Epidermal melanocyte (primary cell): ENCODE results near the gene PROX2.

Experiments
- DNase-seq: peaks from one replicate; pipeline ENCODE4 v3.0.0; 2011; ENCODE audit warnings: low spot score; ENCODE audit not compliant: insufficient read length

Gene PROX2, protein sequence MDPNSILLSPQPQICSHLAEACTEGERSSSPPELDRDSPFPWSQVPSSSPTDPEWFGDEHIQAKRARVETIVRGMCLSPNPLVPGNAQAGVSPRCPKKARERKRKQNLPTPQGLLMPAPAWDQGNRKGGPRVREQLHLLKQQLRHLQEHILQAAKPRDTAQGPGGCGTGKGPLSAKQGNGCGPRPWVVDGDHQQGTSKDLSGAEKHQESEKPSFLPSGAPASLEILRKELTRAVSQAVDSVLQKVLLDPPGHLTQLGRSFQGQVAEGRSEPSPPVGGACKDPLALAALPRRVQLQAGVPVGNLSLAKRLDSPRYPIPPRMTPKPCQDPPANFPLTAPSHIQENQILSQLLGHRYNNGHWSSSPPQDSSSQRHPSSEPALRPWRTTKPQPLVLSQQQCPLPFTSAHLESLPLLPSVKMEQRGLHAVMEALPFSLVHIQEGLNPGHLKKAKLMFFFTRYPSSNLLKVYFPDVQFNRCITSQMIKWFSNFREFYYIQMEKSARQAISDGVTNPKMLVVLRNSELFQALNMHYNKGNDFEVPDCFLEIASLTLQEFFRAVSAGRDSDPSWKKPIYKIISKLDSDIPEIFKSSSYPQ

DNA sequence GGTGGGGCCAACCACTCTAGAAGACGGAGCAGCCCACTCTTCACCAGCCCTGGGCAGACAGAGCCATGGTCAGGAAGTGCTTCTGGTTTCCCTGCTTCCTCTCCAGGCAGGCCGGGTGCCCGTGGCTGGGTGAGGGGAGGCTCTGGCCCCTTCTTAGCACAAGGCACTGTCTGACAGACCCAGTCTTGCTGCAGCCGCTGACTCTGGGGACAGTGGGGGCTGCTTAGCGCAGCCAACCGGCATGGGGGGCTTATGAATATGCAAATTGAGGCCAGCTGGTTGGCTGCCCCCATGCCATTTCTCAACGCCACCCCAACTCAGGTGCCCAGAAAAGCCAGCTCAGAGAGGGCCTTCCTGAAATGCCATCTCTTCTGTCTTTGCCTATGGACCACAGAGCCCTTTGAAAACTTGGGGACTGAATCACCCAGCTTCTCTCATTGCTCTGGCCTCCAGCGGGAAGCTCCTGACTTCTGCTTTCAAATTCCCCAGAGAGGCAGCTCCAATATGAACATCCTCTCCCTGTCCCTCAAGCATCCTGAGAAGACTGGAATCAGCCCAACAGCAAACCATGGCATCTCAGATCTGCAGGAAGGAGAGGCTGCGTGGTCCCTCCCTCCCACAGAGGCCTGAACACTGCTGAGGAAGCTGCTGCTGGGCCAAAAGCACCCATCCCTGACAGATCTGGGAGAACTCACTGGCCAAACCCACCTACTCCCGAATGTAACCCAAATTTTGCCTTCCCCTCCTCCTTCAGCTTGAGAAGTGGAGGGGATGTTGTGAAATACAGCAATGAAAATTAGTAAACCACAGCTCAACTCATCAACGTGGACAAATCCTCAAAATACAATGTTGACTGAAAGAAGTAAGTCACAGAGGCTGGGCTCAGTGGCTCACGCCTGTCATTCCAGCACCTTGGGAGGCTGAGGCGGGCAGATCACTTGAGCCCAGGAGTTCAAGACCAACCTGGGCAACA, at the start of gene PROX2:
Gene PROX2 (minus strand): TSS at position 205 of the 973 bp plus-strand sequence. CDS start 12,311 bp downstream, outside the sequence.
- no peak for DNase-seq

DNA sequence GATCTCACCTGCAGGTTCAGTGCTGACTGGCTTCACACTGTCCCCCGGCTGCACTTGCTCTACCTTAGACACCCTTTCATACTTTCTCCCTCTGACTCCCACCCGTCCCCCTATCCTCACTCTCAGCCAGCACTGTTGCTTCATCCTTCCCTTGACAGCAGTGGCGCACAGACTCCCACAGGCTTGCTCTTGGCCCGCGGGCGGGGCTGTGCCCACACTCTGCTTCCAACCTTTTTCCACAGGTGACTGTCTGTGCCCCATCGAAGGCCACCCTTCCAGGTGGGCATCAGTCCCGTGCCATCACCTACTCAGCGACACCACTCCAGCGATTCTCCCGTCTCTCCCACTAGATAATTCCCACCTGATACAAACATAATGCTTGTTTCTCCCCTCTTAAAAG, 48.1 kb upstream of the PROX2 start:
- no peak for DNase-seq

DNA sequence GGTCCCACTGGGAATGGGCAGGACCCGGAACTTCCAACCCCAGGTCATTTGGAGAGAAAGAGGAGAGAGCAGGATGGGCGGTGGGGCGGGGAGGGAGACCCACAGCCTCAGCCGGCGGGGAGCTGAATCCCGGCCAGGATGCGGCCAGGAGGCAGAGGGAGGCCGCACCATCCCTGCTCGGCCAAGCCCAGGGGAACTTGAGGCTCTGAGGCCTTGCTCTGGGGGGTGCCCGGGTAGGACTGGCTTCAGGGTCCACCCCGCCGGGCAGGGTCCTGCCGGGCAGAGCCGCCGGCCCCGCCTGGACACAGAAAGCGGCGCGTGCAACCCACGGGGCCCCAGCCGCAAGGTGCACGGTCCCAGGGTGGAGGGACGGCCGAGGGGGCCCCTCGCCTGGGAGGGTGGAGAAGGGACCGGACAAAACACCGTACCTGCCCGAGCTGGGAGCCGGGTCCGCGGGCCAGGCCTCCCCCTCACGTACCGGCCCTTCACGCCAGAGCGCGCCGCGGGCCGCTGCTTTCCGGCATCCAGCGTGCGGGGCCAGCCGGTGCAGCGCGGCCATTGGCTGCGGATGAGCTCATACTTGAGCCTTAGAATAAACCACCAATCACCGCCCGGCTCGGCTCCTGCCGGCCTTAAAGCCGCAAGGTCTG, 46.9 kb upstream of the PROX2 start, which contains the start of gene RPS6KL1:
Gene RPS6KL1 (minus strand): TSS at position 509 of the 650 bp plus-strand sequence. CDS start 1,719 bp downstream, outside the sequence.
- peak; percentile 96 for DNase-seq

DNA sequence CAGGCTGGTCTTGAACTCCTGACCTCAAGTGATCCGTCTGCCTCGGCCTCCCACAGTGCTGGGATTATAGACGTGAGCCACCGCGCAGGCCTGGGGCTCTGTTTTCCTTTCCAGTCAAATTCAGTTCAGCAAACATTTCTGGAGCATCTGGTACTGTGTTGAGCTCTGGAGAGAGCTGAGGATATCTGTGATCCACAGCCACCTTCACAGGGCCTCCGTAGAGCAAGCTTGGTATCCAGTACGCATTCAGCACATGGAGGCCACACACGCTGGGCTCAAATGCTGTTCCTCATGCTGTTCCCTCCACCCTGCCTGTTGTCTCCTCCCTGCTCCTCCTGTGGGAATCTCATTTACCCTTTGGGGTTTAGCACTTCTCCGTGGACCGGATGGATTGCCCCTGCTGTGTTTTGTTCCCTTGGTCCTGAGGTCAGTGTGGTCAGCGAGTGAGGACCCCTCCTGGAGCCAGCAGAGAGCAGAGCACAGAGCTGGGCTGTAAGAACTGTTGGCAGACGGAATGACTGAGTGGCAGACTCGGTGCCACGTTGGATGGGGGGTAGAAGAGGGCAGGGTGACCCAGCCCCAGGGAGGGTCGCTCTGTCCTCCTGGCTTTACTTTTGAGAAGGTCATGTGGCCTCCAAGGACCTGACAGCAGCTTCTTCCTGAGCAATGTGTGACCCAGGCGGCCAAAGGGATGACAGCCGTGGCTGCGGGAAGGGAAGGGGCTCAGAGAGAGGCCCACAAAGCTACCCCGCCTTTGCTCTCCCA, 46.2 kb upstream of the PROX2 start:
- DNase-seq: no peak

DNA sequence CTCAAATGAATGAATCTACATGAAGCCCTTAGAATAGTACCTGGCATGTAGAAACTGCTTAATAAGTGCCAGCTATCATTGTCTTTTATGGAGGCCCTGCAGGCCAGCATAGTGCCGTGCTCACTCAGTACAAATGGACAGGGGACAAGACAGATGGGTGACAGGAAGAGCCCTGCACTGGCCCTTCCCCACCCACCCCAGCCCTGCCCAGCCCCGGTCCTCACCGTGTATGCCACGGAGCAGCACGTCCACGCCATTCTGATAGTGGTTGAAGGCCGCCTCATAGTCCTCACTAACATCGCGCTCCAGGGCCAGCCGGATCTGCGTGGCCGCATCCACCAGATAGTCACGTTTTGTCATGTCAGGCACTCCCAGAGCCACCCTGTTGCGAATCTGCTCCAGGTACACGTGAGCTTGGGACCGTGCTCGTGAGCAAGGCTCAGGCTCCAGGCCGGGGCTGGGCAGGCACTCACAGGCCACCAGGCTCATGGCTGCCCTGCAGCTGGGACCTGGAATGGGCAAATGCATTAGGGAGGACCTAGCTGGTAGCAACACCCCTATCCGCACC, 45.2 kb upstream of the PROX2 start:
- DNase-seq: peak; percentile 0

DNA sequence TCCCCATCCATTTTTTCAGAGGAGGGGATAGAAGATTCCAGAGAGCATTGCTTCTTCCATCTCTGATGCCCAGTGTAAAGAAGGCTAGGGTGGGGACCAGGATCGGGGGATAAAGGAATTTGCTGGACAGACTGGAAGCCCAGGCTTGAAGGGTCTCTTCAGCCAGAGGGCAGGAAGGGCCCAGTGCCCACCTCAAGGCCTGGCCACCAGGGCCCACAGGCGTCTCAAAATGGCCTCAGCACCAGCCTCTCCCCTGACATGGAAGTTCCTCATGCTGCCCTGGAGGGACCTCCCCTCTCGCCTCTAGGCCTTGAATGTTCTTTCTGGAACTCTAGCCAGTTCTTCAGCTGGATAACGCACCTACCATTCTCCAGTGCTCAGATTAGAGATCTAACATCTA, 44.3 kb upstream of the PROX2 start:
- DNase-seq: no peak

DNA sequence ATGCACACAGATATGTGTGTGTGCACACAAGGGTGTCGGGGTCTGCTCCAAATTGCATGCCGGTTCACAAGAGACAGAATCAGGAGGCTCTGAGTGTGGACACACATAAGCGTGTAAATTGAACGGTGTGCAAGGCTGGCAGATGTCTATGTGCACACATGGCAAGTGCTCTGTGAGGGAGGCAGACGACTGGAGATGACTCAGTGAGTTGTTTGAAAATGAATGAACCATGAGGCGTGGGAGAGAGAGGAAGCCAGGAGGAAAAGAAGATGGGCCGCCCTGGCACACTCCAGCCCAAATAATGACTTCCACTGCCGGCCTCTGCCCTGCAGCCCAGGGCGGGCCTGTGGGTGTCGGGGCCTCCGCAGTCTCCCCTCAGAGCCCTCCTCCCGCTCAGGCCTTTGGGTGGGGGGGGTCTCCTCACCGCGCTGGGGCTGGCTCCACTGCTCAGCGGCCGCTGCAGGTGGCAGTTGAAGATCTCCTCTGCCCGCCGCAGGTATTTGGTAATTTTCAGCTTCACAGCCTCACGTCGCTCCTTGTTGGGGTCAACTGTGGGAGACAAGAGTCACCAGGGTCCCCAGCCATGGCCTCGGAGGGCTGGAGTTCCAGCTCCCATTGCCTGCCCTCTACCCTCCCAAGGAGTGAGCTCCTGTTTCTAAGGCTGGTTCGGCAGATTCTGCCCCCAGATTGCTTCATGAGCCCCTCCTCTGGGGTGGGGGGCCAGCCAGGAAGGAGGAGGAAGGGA, 43.6 kb upstream of the PROX2 start:
- DNase-seq: no peak

DNA sequence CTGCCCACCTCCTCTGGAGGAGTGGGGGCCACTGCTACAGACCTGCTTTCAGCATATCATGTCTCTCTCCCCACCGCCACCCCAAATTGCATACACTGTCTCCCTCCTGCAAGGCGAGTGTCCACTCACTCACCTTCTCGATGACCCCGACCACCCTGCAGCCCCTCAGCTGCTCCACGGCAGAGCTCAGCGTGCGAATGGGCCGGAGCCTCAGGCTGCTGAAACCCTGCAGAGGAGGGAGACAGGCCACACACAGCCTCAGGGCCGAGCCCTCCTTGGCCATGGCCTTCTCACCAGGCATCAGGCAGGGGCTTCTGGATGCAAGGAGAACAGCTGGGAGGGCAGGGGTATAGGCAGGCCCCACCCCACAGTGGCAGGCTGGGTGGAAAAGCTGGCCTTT, 42.4 kb upstream of the PROX2 start:
- no peak for DNase-seq

DNA sequence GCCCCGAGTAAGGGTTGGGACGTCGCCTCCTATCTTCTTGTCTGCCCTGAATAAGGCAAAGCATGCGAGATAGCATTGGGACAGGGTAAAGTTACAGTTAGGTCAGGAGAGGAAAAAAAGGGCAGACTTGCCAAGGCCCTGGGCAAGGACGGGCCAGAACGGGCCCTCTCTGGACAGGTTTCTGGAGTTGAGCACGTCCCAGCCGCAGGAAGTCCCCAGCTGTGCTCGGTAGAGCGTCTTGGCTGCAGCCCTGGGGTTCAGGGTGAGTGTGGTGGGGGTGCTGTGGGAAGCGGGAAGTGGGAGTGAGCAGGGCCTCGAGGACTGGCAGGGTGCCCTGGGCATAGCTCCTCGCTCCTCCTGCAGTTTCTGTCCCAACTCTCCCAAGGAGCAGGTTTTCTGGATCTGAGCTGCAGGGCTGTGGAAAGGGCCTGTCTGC, 41.7 kb upstream of the PROX2 start:
- DNase-seq: no peak

DNA sequence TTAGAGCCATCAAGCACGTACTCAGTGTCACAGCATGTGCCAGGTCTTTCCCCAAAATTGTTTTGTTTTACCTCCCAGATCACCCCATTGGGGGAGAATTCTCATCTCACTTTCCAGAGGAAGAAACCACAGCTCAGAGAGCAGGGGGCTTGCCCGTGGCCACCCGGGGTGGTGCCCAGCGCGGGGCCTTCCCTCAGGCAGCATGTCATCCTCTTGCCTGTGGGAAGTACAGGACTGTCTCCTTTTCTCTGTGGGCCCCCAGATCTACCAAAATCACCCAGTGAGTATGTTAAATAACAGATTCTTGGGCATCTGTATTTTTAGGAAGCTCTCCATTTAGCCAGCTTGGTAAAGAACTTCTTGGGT, 41.2 kb upstream of the PROX2 start:
- DNase-seq: no peak

DNA sequence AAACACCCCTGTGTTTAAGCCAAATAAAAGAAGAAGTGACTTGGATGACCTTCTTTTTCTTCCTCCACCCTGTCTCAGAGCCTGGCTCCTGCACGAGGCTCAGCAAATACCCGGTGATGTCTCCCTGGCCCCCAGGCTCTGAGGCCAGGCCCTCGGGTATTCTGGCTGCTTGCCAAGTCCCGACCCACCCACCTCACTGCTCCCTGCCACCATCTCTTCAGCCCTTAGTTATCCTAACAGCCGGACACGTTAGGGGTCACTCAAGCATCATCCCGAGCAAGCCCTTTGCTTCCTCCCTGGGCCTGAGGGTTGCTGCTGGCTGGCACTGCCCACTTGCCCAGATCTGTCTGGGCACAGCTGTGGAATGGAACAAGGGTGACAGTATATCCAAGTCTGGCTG, 39.9 kb upstream of the PROX2 start:
- DNase-seq: no peak

DNA sequence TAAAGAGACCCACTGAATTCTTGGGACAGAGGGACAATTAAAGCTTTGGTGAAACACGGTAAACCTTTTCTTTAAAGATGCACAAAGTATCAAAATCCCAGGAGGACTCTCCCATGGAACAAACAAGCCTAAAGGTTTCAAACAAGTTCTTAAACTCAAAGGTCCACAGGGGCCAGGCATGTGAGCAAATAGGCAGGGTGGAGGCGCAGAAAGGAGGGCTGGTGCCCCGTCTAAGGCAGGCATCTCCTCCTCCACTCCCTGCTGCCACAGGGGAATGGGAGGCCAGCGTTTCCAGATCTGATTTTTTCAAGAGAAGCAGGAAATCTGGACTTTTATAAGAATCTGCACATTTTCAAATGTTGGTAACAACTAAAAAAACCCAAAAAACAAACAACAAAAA, 39.5 kb upstream of the PROX2 start:
- DNase-seq: no peak

DNA sequence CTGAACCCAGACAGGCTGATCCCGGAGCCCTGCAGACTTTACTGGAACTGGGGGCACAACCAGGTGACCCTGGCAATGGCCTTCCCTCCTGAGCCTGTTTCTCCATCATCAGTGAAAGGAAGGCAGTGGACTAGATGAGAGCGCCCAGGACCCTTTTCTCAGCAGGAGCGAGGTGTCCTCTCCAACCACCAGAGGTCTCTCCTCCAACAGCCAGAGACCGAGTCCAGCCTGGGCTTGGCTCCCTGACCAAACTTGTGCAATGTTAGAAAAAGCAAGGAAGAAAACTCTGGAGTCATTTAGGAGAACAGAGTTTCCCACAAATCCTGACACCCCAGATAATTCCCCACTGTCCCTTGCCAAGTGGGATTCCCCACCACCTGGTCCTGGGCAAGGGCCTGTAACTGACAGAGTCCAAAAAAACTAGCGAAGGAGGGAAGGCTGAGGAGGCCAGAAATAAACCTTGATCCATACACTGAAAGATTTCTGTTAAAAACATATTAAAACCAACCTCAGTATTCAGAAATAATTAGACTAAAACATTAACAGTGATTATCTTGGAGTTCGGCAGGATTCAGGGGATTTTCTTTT, 38.1 kb upstream of the PROX2 start:
- DNase-seq: peak; percentile 78

DNA sequence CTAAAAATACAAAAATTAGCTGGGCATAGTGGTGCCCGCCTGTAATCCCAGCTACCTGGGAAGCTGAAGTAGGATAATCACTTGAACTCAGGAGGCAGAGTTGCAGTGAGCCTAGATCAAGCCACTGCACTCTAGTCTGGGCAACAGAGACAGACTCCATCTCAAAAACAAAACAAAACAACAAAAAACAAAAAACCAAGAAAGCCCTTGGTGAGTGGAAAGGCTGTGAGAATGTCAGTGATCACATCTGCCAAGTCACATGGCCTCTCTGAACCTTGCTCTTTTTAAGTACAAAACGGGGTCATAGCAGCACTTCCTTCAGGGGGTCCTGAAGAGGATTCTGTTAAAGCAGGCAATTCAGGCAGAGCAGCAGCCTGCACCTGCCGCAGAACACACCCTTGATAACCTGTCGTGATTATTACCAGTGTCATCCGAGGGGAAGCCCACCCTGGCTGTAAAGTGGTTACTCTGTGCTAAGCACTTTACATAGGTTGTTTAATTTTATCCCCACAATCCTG, 37.5 kb upstream of the PROX2 start:
- DNase-seq: no peak

DNA sequence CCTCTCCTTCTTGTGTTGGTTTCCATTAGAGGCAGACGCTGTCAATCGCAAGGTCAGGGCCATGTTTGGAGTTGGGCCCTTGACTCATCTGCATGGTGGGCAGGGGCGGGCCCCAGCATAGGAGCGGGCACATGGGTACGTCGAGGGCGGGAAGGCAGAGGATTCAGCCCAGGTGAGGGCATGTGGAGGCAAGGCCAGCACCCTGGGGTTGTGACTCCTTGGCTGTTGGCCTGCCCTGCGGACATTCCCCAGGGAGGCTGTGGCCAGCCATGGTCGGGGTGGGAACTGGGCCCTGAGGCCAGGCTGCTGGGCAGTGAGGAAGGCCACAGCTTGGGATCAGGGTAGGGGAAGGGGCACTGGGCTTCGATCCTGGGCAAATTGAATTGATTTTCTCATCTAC, 36.9 kb upstream of the PROX2 start:
- DNase-seq: no peak

DNA sequence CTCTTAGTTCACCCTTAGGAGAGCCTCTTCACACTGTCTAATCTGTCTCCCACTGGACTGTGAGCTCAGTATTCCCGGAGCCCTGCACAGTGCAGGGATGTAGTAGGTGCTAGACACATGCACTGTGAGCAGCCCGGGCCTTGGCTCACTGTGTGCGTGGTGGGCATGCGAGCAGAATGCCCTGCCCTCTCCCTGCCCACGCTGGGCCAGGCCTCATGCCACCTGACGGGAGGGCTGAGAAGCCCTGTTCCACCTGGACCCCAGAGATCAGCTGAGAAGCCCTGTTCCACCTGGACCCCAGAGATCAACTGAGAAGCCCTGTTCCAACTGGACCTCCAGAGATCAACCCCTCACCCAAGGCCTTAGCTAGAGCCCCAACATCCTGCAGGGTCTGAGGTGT, 36.2 kb upstream of the PROX2 start:
- no peak for DNase-seq

DNA sequence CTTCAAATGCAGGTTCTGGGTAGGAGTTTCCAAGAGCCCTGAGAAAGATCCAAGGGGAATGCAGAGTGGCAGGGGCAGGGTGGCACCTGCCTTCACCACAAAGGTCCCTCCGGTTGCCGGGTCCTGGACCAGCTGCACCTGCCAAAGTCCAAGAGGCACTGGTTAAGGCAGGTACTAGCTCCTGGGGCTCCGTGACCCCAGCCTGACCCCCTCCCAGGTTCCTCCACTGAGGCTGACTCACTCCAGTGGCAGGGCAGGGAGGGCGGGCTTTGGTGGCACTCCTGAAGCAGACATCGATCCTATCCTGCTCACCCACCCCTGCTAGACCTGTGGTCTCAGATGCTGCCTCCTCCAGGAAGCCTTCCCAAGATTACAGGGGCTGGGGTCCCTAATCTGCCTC, 35.8 kb upstream of the PROX2 start:
- DNase-seq: no peak

DNA sequence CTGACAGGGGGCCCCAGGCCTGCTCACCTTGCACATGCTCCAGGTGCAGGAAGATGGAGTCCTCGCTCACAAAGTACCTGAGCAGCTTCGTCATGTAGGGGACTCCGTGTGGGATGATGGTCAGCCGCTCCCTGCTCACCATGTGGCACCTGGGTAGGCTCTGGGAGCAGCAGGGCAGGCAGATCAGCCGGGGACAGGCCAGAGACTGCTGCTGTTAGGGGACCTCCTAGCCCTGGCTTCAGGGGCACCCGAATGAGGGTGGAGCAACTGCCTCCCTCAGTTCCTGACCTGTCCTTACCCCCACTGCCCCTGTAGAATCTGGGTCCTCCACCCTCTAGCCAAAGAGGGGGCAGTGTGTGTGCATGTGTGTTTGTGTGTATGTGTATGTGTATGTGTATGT, 35.3 kb upstream of the PROX2 start:
- no peak for DNase-seq

DNA sequence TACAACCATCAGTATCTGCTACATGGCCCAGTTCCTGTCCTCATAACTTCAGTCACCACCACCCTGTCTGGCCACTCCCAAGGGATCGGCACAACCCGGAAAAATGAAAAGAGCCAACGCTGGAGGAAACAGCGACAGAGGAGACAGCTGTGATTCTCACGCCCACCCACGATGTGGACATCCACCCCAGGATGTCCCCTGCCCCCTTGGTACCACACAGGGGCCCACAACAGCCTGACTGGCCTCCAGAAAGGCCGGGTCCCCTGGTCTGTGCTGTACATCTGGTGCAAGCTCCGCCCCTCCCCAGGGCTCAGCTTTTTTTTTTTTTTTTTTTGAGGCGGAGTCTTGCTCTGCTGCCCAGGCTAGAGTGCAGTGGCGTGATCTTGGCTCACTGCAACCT, 34.6 kb upstream of the PROX2 start:
- no peak for DNase-seq
